GM10266 (cell line): Measurements from ENCODE around the gene RRP1B.
"Not testable (repeated sequence)": the region's sequence is repeated elsewhere in the genome, so short reads cannot be mapped to it uniquely, and the experiment has no call there.

Experiments used
- DNase-seq: peaks from one replicate; pipeline ENCODE4 v3.0.0; 2012; ENCODE audit errors: extremely low spot score
- CTCF ChIP-seq: IDR thresholded peaks from 2 replicates; pipeline ENCODE4 v1.5.1; 2012; ENCODE audit warnings: mild to moderate bottlenecking, low read depth; ENCODE audit not compliant: control insufficient read depth, insufficient read depth; ENCODE audit errors: missing control alignments

RRP1B gene

GRCh38 chr21:43643193-43643592 is 16.2 kb upstream of the RRP1B start:
- TF ChIP-seq CTCF, result no peak
- DNase-seq, result no peak

GRCh38 chr21:43644071-43644470 is 15.3 kb upstream of the RRP1B start:
- TF ChIP-seq CTCF, result no peak
- DNase-seq, result no peak

- DNase-seq, result no peak
Measured at GRCh38 chr21:43644609-43645008, 14.8 kb upstream of the RRP1B start.

GRCh38 chr21:43645136-43645891 is 14.0 kb upstream of the RRP1B start:
- peak; percentile 53 for DNase-seq
- TF ChIP-seq CTCF, result peak; percentile 39

More at GRCh38 chr21:43644609-43645008, 14.8 kb upstream of the RRP1B start:
- no peak for TF ChIP-seq CTCF

- DNase-seq, result no peak
- no peak for TF ChIP-seq CTCF
Measured at GRCh38 chr21:43645976-43646375, 13.4 kb upstream of the RRP1B start.

GRCh38 chr21:43646550-43647260 is 12.7 kb upstream of the RRP1B start:
- TF ChIP-seq CTCF, result peak; percentile 98
- peak; percentile 85 for DNase-seq

GRCh38 chr21:43648171-43648570 is 11.2 kb upstream of the RRP1B start:
- no peak for DNase-seq
- TF ChIP-seq CTCF, result no peak

GRCh38 chr21:43651926-43652325 is 7.4 kb upstream of the RRP1B start:
- not testable (repeated sequence) for DNase-seq
